Natural killer cell (primary cell): Measurements from ENCODE around the gene FRMD4A. TPM values are rescaled to one million over a fixed set of nuclear protein-coding genes. Genes with fewer than 3 reads are reported as not detected.

Experiments used
- ATAC-seq, 3 donors: fragments of 150-1000 bp in 2 of 3; fragments of 200-7000 bp in 1 of 3; cut with Tn5 transposase; 1 replicate in 1 of 3; 2 replicates in 2 of 3; pipeline ENCODE4 v1.10.0; 2021; ENCODE audit warnings: mild to moderate bottlenecking in 2 of 3, moderate library complexity in 2 of 3
- DNase-seq, 2 donors: peaks; one replicate each; pipeline versions ENCODE4 v3.0.0 to v3.0.0-alpha.2; 2013 to 2021; ENCODE audit warnings: mixed read lengths in 1 of 2
- H3K27ac ChIP-seq: one replicate; pipeline ENCODE4 v1.5.1; 2013; ENCODE audit warnings: mild to moderate bottlenecking, low read length
- H3K27me3 ChIP-seq: one replicate; pipeline ENCODE4 v1.6.1; 2013; ENCODE audit warnings: low read length; ENCODE audit not compliant: control insufficient read depth, insufficient read depth
- H3K36me3 ChIP-seq: one replicate; pipeline ENCODE4 v1.6.1; 2013; ENCODE audit warnings: low read length; ENCODE audit not compliant: control insufficient read depth, insufficient read depth
- H3K4me1 ChIP-seq: one replicate; pipeline ENCODE4 v1.6.1; 2013; ENCODE audit warnings: low read length; ENCODE audit not compliant: control insufficient read depth, insufficient read depth
- H3K4me3 ChIP-seq: one replicate; pipeline ENCODE4 v1.5.1; 2013; ENCODE audit warnings: low read length
- H3K9me3 ChIP-seq: one replicate; pipeline ENCODE4 v1.6.1; 2013; ENCODE audit warnings: low read length; ENCODE audit not compliant: control insufficient read depth, insufficient read depth
- H3K27ac Mint-ChIP-seq, 2 donors: one replicate each; pipeline ENCODE4 v1.8.0; 2022; ENCODE audit warnings: mild to moderate bottlenecking in 2 of 2, mixed read lengths in 2 of 2, moderate library complexity in 1 of 2
- H3K27me3 Mint-ChIP-seq, 2 donors: one replicate each; pipeline ENCODE4 v1.8.0; 2022; ENCODE audit warnings: low read depth in 2 of 2, mixed read lengths in 2 of 2
- H3K36me3 Mint-ChIP-seq: one replicate; pipeline ENCODE4 v1.8.0; 2022; ENCODE audit warnings: mixed read lengths
- H3K4me1 Mint-ChIP-seq, 2 donors: one replicate each; pipeline ENCODE4 v1.8.0; 2022; ENCODE audit warnings: mixed read lengths in 2 of 2
- H3K4me3 Mint-ChIP-seq: one replicate; pipeline ENCODE4 v1.8.0; 2022; ENCODE audit warnings: mild to moderate bottlenecking, moderate library complexity, mixed read lengths
- H3K9me3 Mint-ChIP-seq, 2 donors: one replicate each; pipeline ENCODE4 v1.8.0; 2022; ENCODE audit warnings: mixed read lengths in 2 of 2
- WGBS: methylation state at CpG from one replicate; pipeline ENCODE4 v1.1.7; 2013; ENCODE audit warnings: missing lambda C conversion rate; ENCODE audit not compliant: insufficient coverage; 5-methylcytosine and 5-hydroxymethylcytosine counted together
- intact Hi-C: fragments of 100-400 bp; cut with micrococcal nuclease; formaldehyde crosslinking; loops from one replicate; pipeline ENCODE4 v1.14.2; 2022
- total RNA-seq, 4 donors: library from RNA; stranded (reverse); fragments of 120-200 nt in 1 of 4; gene quantifications; one replicate each; pipeline versions ENCODE4 v1.2.3 to v1.2.4, GENCODE V29; 2013 to 2022
- TF ChIP-seq, protein P1 (sequence below): fragments of 200-600 bp; IDR thresholded peaks from one replicate; pipeline ENCODE4 v1.8.0; 2022; ENCODE audit warnings: antibody characterized with exemption

The FRMD4A gene
- total RNA-seq, 3 donors from 2014 or later (not counting 1 experiment from before 2014, with no cell fraction given): 0.36 to 0.38 TPM; not detected in 1

DNA sequence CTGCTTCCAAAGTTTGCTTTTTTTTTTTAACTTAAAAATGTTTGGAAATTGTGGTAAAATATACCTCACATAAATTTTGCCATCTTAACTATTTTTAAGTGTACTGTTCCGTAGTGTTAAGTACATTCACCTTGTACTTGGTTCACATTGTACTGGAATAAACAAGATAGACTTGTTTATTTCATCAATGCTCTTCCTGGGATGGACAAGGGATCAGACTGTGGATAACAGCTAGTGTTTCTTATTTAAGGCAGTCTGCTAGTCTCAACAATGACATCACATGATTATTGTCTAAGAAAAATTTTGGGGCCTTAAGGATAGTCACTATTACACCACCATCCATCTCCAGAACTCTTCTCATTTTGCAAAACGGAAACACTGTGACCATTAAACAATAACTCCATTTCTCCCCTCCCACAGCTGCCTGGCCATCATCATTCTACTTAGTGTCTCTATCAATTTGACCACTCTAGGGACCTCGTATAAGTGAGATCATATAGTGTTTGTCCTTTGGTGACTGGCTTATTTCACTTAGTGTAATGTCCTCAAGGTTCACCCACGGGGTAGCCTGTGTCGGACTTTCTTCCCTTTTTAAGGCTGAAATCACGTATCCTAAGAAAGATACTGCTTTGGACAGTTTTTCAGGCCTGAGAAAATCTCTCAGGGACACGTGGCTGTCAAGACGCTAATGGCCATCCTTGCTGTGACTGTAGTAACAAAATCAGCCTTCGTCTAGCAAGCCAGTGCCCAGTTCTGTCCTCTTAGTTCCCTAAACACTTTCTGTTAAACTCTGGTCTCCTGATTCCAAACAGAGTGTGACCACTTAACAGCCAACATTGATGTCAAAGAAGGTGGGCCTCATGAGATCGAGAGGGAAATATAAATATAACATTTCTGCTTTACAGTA is 305.2 kb downstream of the FRMD4A start:
- intact Hi-C loops: no loop called here
- Mint-ChIP-seq H3K4me3 (no peak overlapping the region), H3K27me3 (peaks cover 29 to 53% of the 10 kb centered on the region in 2 donors), H3K36me3 (no peaks in the 10 kb centered on the region), H3K9me3 (no peaks in the 10 kb centered on the region), H3K27ac (no peak overlapping the region), H3K4me1 (no peaks in the 10 kb centered on the region)
- H3K4me3 ChIP-seq: no peak overlapping the region
- no peaks in the 10 kb centered on the region for H3K9me3 ChIP-seq
- DNase-seq (no peak), ATAC-seq (no peak)
- 85% methylated on average over 9 of the region's 10 CpGs for WGBS
- H3K36me3 ChIP-seq: no peaks in the 10 kb centered on the region
- H3K4me1 ChIP-seq: no peaks in the 10 kb centered on the region
- no peak overlapping the region for H3K27ac ChIP-seq
- H3K27me3 ChIP-seq: peaks cover 2% of the 10 kb centered on the region
- TF ChIP-seq, protein P1, sequence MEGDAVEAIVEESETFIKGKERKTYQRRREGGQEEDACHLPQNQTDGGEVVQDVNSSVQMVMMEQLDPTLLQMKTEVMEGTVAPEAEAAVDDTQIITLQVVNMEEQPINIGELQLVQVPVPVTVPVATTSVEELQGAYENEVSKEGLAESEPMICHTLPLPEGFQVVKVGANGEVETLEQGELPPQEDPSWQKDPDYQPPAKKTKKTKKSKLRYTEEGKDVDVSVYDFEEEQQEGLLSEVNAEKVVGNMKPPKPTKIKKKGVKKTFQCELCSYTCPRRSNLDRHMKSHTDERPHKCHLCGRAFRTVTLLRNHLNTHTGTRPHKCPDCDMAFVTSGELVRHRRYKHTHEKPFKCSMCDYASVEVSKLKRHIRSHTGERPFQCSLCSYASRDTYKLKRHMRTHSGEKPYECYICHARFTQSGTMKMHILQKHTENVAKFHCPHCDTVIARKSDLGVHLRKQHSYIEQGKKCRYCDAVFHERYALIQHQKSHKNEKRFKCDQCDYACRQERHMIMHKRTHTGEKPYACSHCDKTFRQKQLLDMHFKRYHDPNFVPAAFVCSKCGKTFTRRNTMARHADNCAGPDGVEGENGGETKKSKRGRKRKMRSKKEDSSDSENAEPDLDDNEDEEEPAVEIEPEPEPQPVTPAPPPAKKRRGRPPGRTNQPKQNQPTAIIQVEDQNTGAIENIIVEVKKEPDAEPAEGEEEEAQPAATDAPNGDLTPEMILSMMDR: no peak

DNA sequence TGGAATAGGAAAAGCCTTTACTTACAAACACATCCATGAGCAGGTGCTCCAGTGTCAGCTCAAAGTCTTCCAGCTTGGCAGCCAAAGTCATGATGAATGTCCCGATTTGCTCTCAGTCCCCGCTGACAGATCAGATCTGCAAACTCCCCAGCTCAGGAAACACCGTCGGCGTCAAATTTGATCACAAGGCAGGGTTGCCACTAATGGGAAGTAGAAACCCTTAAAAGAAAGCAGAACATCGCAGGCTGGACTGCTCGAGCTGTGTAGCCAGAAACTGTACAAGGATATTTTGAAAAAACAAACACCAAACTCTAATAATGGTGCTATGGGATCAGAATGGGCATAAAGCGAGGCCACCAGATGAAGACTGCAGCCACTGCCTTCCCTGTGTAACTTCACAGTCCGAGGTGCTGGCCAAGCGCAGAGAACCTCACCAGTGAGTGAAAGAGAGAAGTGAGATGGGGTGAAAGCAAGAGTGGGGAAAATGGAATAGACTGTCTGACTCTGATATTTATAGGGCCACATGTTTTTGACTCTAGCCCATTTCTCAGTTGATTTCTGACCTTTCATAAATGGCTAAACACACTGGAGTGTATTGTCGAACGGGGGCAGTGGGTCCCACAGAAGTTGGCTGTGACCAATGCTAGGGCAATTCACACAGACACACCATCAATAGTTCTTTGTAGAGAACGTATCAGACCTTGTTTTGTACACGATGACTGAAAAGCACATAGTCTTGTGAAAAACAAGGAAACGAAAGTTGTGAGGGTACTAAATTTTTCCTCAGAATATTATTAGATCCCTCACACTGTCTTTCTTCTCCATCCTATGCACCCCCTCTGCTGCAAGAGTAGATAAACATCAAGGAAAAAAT is 306.2 kb downstream of the FRMD4A start:
- TF ChIP-seq, protein P1: no peak
- intact Hi-C loops: no loop called here
- Mint-ChIP-seq H3K9me3 (no peaks in the 10 kb centered on the region), H3K36me3 (no peaks in the 10 kb centered on the region), H3K27me3 (peaks cover 25 to 48% of the 10 kb centered on the region in 2 donors), H3K4me3 (no peak overlapping the region), H3K4me1 (no peaks in the 10 kb centered on the region), H3K27ac (no peak overlapping the region)
- ATAC-seq (no peak), DNase-seq (no peak)
- H3K4me1 ChIP-seq: no peaks in the 10 kb centered on the region
- H3K4me3 ChIP-seq: no peak overlapping the region
- H3K27ac ChIP-seq: no peak overlapping the region
- H3K9me3 ChIP-seq: peaks cover 2% of the 10 kb centered on the region
- no peaks in the 10 kb centered on the region for H3K36me3 ChIP-seq
- WGBS: 38% methylated on average over 15 of the region's 15 CpGs
- H3K27me3 ChIP-seq: peaks cover 4% of the 10 kb centered on the region

DNA sequence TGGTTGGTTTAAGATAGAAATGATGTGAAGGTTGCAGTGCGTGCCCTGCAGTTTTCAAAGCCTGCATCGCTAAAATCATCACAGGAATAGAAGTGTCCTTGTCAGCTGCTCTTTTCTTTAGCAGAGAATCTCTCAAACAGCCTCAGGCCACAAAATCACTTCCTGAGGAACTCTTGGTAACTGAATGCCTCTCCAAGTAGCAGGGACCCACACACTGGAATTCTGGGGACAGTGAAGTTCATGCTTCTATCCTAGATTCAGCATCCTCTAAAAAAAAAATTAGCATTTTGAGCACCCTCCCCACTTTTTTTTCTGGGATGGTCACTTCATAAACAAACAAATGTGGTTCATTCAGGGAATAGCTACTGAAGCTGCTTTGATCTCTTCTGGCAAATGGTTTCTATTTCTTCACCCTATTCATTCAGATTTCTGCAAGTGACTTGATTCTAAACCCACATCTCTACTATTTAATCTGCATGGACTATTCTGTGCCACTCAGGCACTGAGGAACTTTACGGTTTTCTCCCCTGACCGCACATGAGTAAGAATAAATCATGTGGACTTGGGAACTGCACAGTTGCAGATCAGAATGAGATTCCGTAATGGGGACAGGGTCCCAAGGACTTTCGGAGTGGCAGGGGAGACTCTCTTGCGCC is 306.9 kb downstream of the FRMD4A start:
- DNase-seq (no peak), ATAC-seq (no peak)
- intact Hi-C loops: no loop called here
- WGBS: 47% methylated on average over 7 of the region's 7 CpGs
- Mint-ChIP-seq H3K4me1 (no peaks in the 10 kb centered on the region), H3K27me3 (peaks cover 24 to 44% of the 10 kb centered on the region in 2 donors), H3K27ac (no peak overlapping the region), H3K9me3 (peaks cover 3% of the 10 kb centered on the region in 2 donors), H3K4me3 (no peak overlapping the region), H3K36me3 (no peaks in the 10 kb centered on the region)
- no peaks in the 10 kb centered on the region for H3K4me1 ChIP-seq
- no peak overlapping the region for H3K4me3 ChIP-seq
- H3K36me3 ChIP-seq: no peaks in the 10 kb centered on the region
- TF ChIP-seq, protein P1: no peak
- peaks cover 4% of the 10 kb centered on the region for H3K27me3 ChIP-seq
- peaks cover 2% of the 10 kb centered on the region for H3K9me3 ChIP-seq
- no peak overlapping the region for H3K27ac ChIP-seq
